OCI-LY3 (cell line): Measurements from ENCODE around the gene CCDC152.

Experiments used
- H2AFZ ChIP-seq: fragments of 200-600, 300-600 bp; shearing (Covaris generic); 2 replicates; pipeline ENCODE4 v1.6.0; 2014; ENCODE audit warnings: antibody characterized with exemption, low read depth, low read length
- H3K27ac ChIP-seq: fragments of 200-600, 300-600 bp; sonication (generic); 2 replicates; pipeline ENCODE4 v1.5.1; 2014; ENCODE audit warnings: mild to moderate bottlenecking, low read length, moderate library complexity, mixed read lengths
- H3K27me3 ChIP-seq: fragments of 200-600, 300-600 bp; sonication (generic); 2 replicates; pipeline ENCODE4 v1.6.1; 2014; ENCODE audit warnings: low read depth, low read length, mixed read lengths
- H3K36me3 ChIP-seq: fragments of 200-600, 300-600 bp; sonication (generic); replicated peaks from 2 replicates; pipeline ENCODE3; 2014; ENCODE audit warnings: low read depth, low read length, mixed read lengths
- H3K4me1 ChIP-seq: fragments of 300-600, 200-600 bp; sonication (generic); 2 replicates; pipeline ENCODE4 v1.6.1; 2014; ENCODE audit warnings: low read length, mixed read lengths
- H3K4me2 ChIP-seq: fragments of 200-600, 300-600 bp; sonication (generic); 2 replicates; pipeline ENCODE4 v1.6.1; 2014; ENCODE audit warnings: low read length, mixed read lengths
- H3K4me3 ChIP-seq: fragments of 300-600, 200-600 bp; sonication (generic); 2 replicates; pipeline ENCODE4 v1.5.1; 2014; ENCODE audit warnings: antibody characterized with exemption, mild to moderate bottlenecking, low read length, moderate library complexity
- H3K79me2 ChIP-seq: fragments of 300-600, 200-600 bp; shearing (Covaris generic); 2 replicates; pipeline ENCODE4 v1.6.1; 2014; ENCODE audit warnings: mild to moderate bottlenecking, low read length, mixed read lengths
- H3K9ac ChIP-seq: fragments of 300-600, 200-600 bp; shearing (Covaris generic); 2 replicates; pipeline ENCODE4 v1.6.0; 2014; ENCODE audit warnings: mild to moderate bottlenecking, low read length, moderate library complexity
- H3K9me3 ChIP-seq: fragments of 200-600, 300-600 bp; shearing (Covaris generic); 2 replicates; pipeline ENCODE4 v1.6.1; 2014; ENCODE audit warnings: low read length, mixed read lengths; ENCODE audit not compliant: insufficient read depth
- H4K20me1 ChIP-seq: fragments of 200-600, 300-600 bp; sonication (generic); 2 replicates; pipeline ENCODE4 v1.6.1; 2016; ENCODE audit warnings: low read length, mixed read lengths; ENCODE audit not compliant: insufficient read depth
- EZH2phosphoT487 ChIP-seq: fragments of 200-600 bp; shearing (Covaris generic); IDR thresholded peaks from 2 replicates; pipeline ENCODE4 v1.6.1; 2018; ENCODE audit warnings: antibody characterized with exemption, mixed run types, low read depth
- TF ChIP-seq, protein P1 (sequence below): fragments of 200-600, 300-600 bp; sonication (generic); IDR thresholded peaks from 2 replicates; pipeline ENCODE4 v1.5.1; 2014; ENCODE audit warnings: antibody characterized with exemption, low read length, low read depth

Gene CCDC152

DNA sequence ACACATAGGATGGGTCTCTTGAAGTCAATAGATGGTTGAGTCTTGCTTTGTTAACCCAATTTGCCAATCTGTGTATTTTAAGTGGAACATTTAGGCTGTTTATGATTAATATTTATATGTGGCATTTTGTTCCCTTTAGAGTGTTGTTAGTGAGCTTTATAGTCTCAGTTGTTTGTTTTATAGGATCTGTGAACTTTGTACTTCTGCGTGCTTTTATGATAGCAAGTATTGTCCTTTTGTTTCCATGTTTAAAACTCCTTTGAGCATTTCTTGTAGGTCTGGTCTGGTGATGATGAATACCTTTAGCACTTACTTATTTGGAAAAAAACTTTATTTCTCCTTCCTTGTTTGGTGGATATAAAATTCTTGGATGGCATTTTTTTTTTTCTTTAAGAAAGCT, 31.2 kb downstream of the CCDC152 start:
- Histone ChIP-seq H3K79me2 (no peaks in the 10 kb centered on the region), H3K9ac (no peak overlapping the region), H2AFZ (no peak overlapping the region), H3K4me1 (no peaks in the 10 kb centered on the region), H3K4me2 (no peak overlapping the region), H4K20me1 (no peaks in the 10 kb centered on the region), H3K36me3 (no peaks in the 10 kb centered on the region), H3K9me3 (no peaks in the 10 kb centered on the region), H3K27me3 (no peaks in the 10 kb centered on the region), H3K27ac (no peak overlapping the region), H3K4me3 (no peak overlapping the region)
- TF ChIP-seq, protein P1, sequence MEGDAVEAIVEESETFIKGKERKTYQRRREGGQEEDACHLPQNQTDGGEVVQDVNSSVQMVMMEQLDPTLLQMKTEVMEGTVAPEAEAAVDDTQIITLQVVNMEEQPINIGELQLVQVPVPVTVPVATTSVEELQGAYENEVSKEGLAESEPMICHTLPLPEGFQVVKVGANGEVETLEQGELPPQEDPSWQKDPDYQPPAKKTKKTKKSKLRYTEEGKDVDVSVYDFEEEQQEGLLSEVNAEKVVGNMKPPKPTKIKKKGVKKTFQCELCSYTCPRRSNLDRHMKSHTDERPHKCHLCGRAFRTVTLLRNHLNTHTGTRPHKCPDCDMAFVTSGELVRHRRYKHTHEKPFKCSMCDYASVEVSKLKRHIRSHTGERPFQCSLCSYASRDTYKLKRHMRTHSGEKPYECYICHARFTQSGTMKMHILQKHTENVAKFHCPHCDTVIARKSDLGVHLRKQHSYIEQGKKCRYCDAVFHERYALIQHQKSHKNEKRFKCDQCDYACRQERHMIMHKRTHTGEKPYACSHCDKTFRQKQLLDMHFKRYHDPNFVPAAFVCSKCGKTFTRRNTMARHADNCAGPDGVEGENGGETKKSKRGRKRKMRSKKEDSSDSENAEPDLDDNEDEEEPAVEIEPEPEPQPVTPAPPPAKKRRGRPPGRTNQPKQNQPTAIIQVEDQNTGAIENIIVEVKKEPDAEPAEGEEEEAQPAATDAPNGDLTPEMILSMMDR = no peak
- TF ChIP-seq EZH2phosphoT487 = no peak

DNA sequence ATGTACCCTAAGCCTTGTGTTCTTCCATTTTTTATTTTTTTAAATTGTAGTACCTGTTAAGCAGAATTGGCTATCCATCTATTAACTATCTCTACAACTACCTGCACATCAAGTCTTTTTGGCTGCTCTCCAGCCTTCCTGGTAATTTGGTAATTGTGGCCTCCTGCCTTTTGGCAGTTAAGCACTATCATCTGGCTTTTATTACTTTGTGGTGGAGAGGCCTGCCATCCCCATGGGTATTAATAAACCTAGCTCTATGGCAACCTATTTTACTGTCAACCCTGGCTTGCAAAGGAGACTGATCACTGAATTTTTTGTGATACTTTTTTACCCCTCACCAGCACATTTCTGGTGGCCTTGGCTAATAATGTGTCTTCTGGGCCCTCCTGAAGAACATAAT, 34.5 kb downstream of the CCDC152 start:
- TF ChIP-seq, protein P1 = no peak
- no peak for TF ChIP-seq EZH2phosphoT487
- Histone ChIP-seq H3K4me2 (no peak overlapping the region), H3K4me3 (no peak overlapping the region), H3K9me3 (no peaks in the 10 kb centered on the region), H3K9ac (no peak overlapping the region), H3K27me3 (no peaks in the 10 kb centered on the region), H3K36me3 (no peaks in the 10 kb centered on the region), H3K79me2 (no peaks in the 10 kb centered on the region), H3K27ac (no peak overlapping the region), H3K4me1 (no peaks in the 10 kb centered on the region), H2AFZ (no peak overlapping the region), H4K20me1 (no peaks in the 10 kb centered on the region)

DNA sequence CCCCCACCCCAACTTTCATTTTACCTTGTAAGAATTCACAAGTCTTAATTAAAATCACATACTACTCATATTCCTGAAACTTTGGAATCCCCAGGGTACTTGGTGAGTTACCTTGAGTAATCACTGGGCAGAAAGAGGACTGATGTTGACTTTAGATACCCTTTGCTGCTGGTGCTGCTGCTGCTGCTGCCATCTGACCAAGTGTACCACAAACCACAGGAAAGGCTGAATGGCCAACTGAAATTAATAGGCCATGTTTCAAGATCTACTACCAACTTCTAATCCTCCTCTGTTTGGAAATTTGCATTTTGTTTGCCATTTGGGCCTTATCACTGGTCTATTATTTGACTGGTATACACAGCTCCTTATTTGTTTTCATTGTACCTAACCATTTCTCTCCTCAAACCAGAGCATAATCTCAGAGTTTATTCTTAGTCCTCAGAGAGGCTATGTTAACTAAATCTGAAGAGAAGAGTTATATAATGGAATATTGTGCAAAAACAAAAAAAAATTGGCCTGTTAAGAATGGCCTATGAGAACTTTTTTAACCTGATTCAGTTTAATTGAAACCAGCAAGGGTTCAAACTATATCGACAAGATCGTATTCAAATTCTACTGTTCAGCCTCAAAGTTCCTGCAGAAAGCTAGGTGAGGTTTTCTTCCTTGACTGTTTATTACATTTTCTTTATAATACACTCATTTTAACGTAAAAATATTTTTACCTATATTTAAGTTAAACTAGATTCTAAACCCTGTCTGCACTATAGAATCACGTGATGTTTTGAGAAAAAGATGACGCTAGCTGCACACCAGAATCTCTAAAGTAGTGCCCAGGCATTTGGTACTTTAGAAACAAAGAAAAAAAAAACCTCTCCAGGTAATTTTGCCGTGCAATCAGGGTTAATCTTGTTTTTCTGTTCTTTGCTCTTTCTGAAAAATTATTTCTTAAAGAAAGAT, 41.9 kb downstream of the CCDC152 start:
- no peaks in the 10 kb centered on the region for H3K79me2 ChIP-seq
- H3K4me3 ChIP-seq = no peak overlapping the region
- H3K4me2 ChIP-seq = no peak overlapping the region
- no peak overlapping the region for H3K9ac ChIP-seq
- no peaks in the 10 kb centered on the region for H3K36me3 ChIP-seq
- no peaks in the 10 kb centered on the region for H4K20me1 ChIP-seq
- no peak overlapping the region for H3K27ac ChIP-seq
- no peaks in the 10 kb centered on the region for H3K27me3 ChIP-seq
- no peak overlapping the region for H2AFZ ChIP-seq
- no peak for TF ChIP-seq EZH2phosphoT487
- TF ChIP-seq, protein P1 = no peak
- H3K9me3 ChIP-seq = no peaks in the 10 kb centered on the region
- H3K4me1 ChIP-seq = no peaks in the 10 kb centered on the region

- no peaks in the 10 kb centered on the region for H4K20me1 ChIP-seq
- no peaks in the 10 kb centered on the region for H3K79me2 ChIP-seq
- no peaks in the 10 kb centered on the region for H3K9me3 ChIP-seq
- no peaks in the 10 kb centered on the region for H3K27me3 ChIP-seq
- no peaks in the 10 kb centered on the region for H3K36me3 ChIP-seq
- no peak overlapping the region for H2AFZ ChIP-seq
- H3K4me3 ChIP-seq = no peak overlapping the region
- no peaks in the 10 kb centered on the region for H3K4me1 ChIP-seq
- no peak overlapping the region for H3K4me2 ChIP-seq
- no peak overlapping the region for H3K27ac ChIP-seq
- H3K9ac ChIP-seq = no peak overlapping the region
- no peak for TF ChIP-seq EZH2phosphoT487
- TF ChIP-seq, protein P1 = no peak
These were observed 42.6 kb downstream of the CCDC152 start for GRCh38 chr5:42799241-42799608.
